OCI-LY7 (cell line): ENCODE results near the gene SNX19. TPM values are rescaled to one million over a fixed set of nuclear protein-coding genes. Genes with fewer than 3 reads are reported as not detected.

Source experiments
- BruUV-seq: library from RNA; stranded (reverse); fragments of 400-500 nt; replicated peaks from 2 replicates; lab custom pipeline; 2021; lab: Mats Ljungman, UMichigan
- CTCF ChIA-PET: fragments of 300-600 bp; sonication (Branson Sonifier 250); formaldehyde crosslinking; loops from one replicate; lab custom pipeline; 2022; ENCODE audit warnings: antibody characterized with exemption; ENCODE audit not compliant: unreplicated experiment; lab: Charles Lee
- POLR2A ChIA-PET: fragments of 300-600 bp; sonication (Branson Sonifier 250); formaldehyde crosslinking; loops from one replicate; lab custom pipeline; 2022; ENCODE audit warnings: antibody characterized with exemption; lab: Charles Lee
- DNase-seq: peaks from one replicate; pipeline ENCODE4 v3.0.0-alpha.2; 2015; ENCODE audit warnings: low spot score
- H2AFZ ChIP-seq: fragments of 200-600 bp; sonication (generic), shearing (Covaris generic); 2 replicates; pipeline ENCODE4 v1.6.1; 2014; ENCODE audit warnings: mild to moderate bottlenecking, antibody characterized with exemption, low read length, moderate library complexity
- H3K27ac ChIP-seq: fragments of 200-600 bp; sonication (generic); 2 replicates; pipeline ENCODE4 v1.5.1; 2014; ENCODE audit warnings: mixed run types, low read depth, mild to moderate bottlenecking, moderate library complexity, low read length, inconsistent platforms; ENCODE audit not compliant: poor library complexity, severe bottlenecking
- H3K36me3 ChIP-seq: fragments of 200-600 bp; sonication (generic); 2 replicates; pipeline ENCODE4 v1.6.1; 2014; ENCODE audit warnings: mild to moderate bottlenecking, antibody characterized with exemption, low read length, moderate library complexity, mixed read lengths; ENCODE audit not compliant: insufficient read depth
- H3K4me1 ChIP-seq: fragments of 200-600 bp; sonication (generic); 2 replicates; pipeline ENCODE4 v1.5.1; 2014; ENCODE audit warnings: mild to moderate bottlenecking, low read length; ENCODE audit not compliant: insufficient read depth, poor library complexity, severe bottlenecking
- H3K4me2 ChIP-seq: fragments of 200-600 bp; sonication (generic); 2 replicates; pipeline ENCODE4 v1.6.1; 2014; ENCODE audit warnings: mild to moderate bottlenecking, low read length
- H3K4me3 ChIP-seq: fragments of 200-600 bp; sonication (generic); 2 replicates; pipeline ENCODE4 v1.5.1; 2014; ENCODE audit warnings: mild to moderate bottlenecking, low read depth, low read length; ENCODE audit not compliant: poor library complexity, severe bottlenecking
- H3K79me2 ChIP-seq: fragments of 200-600 bp; sonication (generic); 2 replicates; pipeline ENCODE4 v1.6.1; 2016; ENCODE audit warnings: low read depth, mild to moderate bottlenecking, low read length, moderate library complexity, mixed read lengths; ENCODE audit not compliant: insufficient read depth
- H3K9me2 ChIP-seq: fragments of 200-600 bp; sonication (generic); 2 replicates; pipeline ENCODE4 v1.6.1; 2016; ENCODE audit warnings: mild to moderate bottlenecking, low read length, mixed read lengths; ENCODE audit not compliant: insufficient read depth
- H3K9me3 ChIP-seq: fragments of 200-600 bp; sonication (generic); 2 replicates; pipeline ENCODE4 v1.6.1; 2014; ENCODE audit warnings: mild to moderate bottlenecking, mixed run types, low read length, mixed read lengths
- H4K20me1 ChIP-seq: fragments of 200-600 bp; sonication (generic); 2 replicates; pipeline ENCODE4 v1.6.1; 2014; ENCODE audit warnings: mild to moderate bottlenecking, antibody characterized with exemption, low read length, moderate library complexity, mixed read lengths; ENCODE audit not compliant: insufficient read depth
- EZH2phosphoT487 ChIP-seq: fragments of 200-600 bp; sonication (generic); IDR thresholded peaks from 2 replicates; pipeline ENCODE4 v1.6.1; 2018; ENCODE audit warnings: low read depth, borderline replicate concordance, mild to moderate bottlenecking, mixed run types, antibody characterized with exemption, low read length, moderate library complexity, mixed read lengths
- intact Hi-C: fragments of 100-400 bp; cut with micrococcal nuclease; formaldehyde crosslinking; loops from one replicate; pipeline ENCODE4 v1.10.0; 2022; ENCODE audit not compliant: unreplicated experiment
- total RNA-seq, 2 experiments: library from RNA; depleted of rRNA in 1 of 2; stranded (reverse); fragments of >200 nt in 1 of 2; shearing (Covaris generic) in 1 of 2; gene quantifications; 2 replicates each; pipeline ENCODE4 v1.2.3, GENCODE V29; 2014 to 2022
- TF ChIP-seq, protein P1 (sequence below): fragments of 200-600 bp; sonication (generic); conservative IDR thresholded peaks from 2 replicates; pipeline ENCODE4 v1.5.1; 2014; ENCODE audit warnings: mild to moderate bottlenecking, antibody characterized with exemption, low read length, moderate library complexity, mixed read lengths

Gene SNX19
- total RNA-seq, 2 experiments from 2014 or later: 35.0 to 35.8 TPM

DNA sequence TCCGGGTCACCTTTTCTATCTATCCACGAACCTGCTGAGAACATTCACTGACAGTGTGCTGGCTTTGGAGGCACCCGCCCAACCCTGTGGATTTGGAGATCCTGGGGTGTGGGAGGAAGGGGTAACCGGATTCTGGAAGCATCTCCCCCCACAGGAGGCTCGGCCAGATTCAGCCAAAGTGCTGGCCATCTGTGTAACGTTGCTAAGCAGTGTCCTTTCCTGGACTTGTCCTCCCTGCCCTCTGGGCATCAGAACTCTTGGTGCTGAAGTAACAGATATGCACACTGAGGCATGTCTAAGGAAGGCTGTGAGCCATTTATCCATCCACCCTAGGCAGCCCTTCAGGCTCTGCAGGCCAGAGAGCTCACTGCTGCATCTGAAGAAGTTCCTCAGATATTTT is 85.7 kb downstream of the SNX19 start:
- H4K20me1 ChIP-seq: no peaks in the 10 kb centered on the region
- H3K9me2 ChIP-seq: no peaks in the 10 kb centered on the region
- BruUV-seq: no TSS peak
- no peaks in the 10 kb centered on the region for H3K4me1 ChIP-seq
- H3K4me3 ChIP-seq: no peak overlapping the region
- no peak overlapping the region for H2AFZ ChIP-seq
- intact Hi-C loops: no loop called here
- no peaks in the 10 kb centered on the region for H3K36me3 ChIP-seq
- H3K27ac ChIP-seq: no peak overlapping the region
- H3K4me2 ChIP-seq: no peak overlapping the region
- no peak for DNase-seq
- TF ChIP-seq, protein P1, sequence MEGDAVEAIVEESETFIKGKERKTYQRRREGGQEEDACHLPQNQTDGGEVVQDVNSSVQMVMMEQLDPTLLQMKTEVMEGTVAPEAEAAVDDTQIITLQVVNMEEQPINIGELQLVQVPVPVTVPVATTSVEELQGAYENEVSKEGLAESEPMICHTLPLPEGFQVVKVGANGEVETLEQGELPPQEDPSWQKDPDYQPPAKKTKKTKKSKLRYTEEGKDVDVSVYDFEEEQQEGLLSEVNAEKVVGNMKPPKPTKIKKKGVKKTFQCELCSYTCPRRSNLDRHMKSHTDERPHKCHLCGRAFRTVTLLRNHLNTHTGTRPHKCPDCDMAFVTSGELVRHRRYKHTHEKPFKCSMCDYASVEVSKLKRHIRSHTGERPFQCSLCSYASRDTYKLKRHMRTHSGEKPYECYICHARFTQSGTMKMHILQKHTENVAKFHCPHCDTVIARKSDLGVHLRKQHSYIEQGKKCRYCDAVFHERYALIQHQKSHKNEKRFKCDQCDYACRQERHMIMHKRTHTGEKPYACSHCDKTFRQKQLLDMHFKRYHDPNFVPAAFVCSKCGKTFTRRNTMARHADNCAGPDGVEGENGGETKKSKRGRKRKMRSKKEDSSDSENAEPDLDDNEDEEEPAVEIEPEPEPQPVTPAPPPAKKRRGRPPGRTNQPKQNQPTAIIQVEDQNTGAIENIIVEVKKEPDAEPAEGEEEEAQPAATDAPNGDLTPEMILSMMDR: no peak
- no peak for TF ChIP-seq EZH2phosphoT487
- ChIA-PET POLR2A (no interaction called here), CTCF (no interaction called here)
- no peaks in the 10 kb centered on the region for H3K79me2 ChIP-seq
- no peaks in the 10 kb centered on the region for H3K9me3 ChIP-seq

DNA sequence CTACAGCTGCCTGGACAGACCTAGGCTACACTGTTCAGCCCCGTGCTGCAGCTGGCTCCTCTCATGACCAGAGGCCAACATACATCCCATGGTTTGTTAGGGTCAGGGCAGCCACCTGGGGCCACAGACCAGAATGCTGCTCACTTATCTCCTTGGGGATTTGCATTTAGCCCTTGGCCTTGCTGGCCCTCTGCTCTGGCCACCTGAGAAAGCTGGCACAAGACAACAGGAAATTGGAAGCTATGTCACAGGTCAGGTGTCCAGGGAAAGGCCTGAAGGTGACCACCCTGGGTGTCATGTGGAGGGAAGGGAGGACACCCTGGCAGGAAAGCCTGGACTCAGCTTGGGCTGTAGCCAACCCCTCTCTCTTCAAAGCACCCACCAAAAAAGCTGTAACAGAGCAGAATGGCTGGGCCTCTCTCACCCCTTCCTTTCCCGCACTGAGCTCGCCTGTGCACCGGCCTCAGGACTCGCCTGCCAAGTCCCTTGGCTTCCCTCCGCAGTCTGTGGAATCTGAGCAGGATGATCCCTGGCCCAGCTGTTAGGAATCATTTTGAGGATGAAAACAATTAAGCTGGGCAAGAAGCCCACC is 86.3 kb downstream of the SNX19 start:
- no peak for TF ChIP-seq EZH2phosphoT487
- no TSS peak for BruUV-seq
- no peak for DNase-seq
- Histone ChIP-seq H4K20me1 (no peaks in the 10 kb centered on the region), H3K27ac (no peak overlapping the region), H3K9me2 (no peaks in the 10 kb centered on the region), H3K4me1 (no peaks in the 10 kb centered on the region), H3K4me2 (no peak overlapping the region), H3K4me3 (no peak overlapping the region), H2AFZ (no peak overlapping the region), H3K9me3 (no peaks in the 10 kb centered on the region), H3K36me3 (no peaks in the 10 kb centered on the region), H3K79me2 (no peaks in the 10 kb centered on the region)
- intact Hi-C loops: no loop called here
- ChIA-PET POLR2A (no interaction called here), CTCF (no interaction called here)

DNA sequence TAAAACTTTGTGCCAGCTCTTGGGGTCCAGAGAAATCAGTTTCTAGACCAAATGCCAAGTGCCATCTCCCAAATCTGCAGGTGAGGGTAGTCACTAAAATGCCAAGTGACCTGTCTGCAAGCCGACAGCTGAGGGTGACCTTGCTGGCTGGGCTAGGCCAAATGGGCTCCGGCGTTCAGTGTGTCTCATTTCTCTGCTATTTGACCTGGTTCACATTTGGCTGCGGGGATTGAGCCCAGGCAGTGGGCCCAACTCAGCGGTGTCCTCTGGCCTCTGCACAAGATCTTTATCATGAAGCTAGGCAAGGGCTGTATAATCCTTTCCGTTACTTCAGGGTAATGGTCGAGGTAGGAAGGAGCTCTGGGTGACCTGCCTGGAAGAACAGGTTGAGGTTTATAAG is 87.5 kb downstream of the SNX19 start:
- H3K79me2 ChIP-seq: no peaks in the 10 kb centered on the region
- CTCF ChIA-PET: no interaction called here
- H2AFZ ChIP-seq: no peak overlapping the region
- H3K4me3 ChIP-seq: no peak overlapping the region
- no peak for DNase-seq
- POLR2A ChIA-PET: no interaction called here
- H3K36me3 ChIP-seq: no peaks in the 10 kb centered on the region
- no TSS peak for BruUV-seq
- no peak overlapping the region for H3K27ac ChIP-seq
- H3K9me2 ChIP-seq: no peaks in the 10 kb centered on the region
- H3K4me1 ChIP-seq: no peaks in the 10 kb centered on the region
- no peak overlapping the region for H3K4me2 ChIP-seq
- no peaks in the 10 kb centered on the region for H4K20me1 ChIP-seq
- intact Hi-C loops: no loop called here
- TF ChIP-seq, protein P1: no peak
- no peak for TF ChIP-seq EZH2phosphoT487
- no peaks in the 10 kb centered on the region for H3K9me3 ChIP-seq
